Erythroblast (primary cell): Measurements from ENCODE around the gene CILP2.

Source experiments
- GATA1 ChIP-seq: IDR thresholded peaks from 2 replicates; pipeline ENCODE4 v1.6.1; 2011; ENCODE audit warnings: low read depth, mild to moderate bottlenecking, control low read depth, low read length, moderate library complexity
- POLR2A ChIP-seq: IDR thresholded peaks from 2 replicates; pipeline ENCODE4 v1.6.1; 2011; ENCODE audit warnings: mild to moderate bottlenecking, low read length

DNA sequence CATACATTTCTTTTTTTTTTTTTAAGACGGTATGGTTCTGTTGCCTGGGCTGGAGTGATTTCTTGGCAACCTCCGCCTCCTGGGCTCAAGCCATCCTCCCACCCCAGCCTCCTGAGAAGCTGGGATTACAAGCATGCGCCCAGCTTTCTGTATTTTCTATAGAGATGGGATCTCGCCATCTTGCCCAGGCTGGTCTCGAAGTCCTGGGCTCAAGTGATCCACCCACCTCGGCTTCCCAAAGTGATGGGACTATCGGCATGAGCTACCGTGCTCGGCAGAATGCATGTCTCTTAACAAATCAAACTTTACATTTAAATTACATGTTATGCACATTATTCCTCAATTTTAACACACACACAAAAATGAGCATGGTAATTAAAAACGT, 20.8 kb upstream of the CILP2 start:
- TF ChIP-seq POLR2A (no peak), GATA1 (no peak)
